ENCODE data around the gene OR5P2. TPM values are rescaled to one million over a fixed set of nuclear protein-coding genes. Genes with fewer than 3 reads are reported as not detected.

The OR5P2 gene
- total and polyA plus RNA-seq, 2 experiments from 2014 or later: 1.3 TPM; not detected in 1

- H3K36me3 Mint-ChIP-seq (ENCODE audit: low read depth): no peaks in the 10 kb centered on the region
- no peaks in the 10 kb centered on the region for H3K79me2 ChIP-seq (replicated peaks; ENCODE audit: insufficient read depth)
- no peak overlapping the region for H2AFZ ChIP-seq
- no peak overlapping the region for H3K27ac ChIP-seq (ENCODE audit: low read depth)
- DNase-seq (ENCODE audit: low spot score): no peak
- H3F3A ChIP-seq (replicated peaks; ENCODE audit: low read depth): no peaks in the 10 kb centered on the region
- H3K9me2 ChIP-seq (ENCODE audit: insufficient read depth): no peaks in the 10 kb centered on the region
- H3K27me3 Mint-ChIP-seq (ENCODE audit: insufficient read depth, low read depth, poor library complexity): no peaks in the 10 kb centered on the region
- H3K4me3 ChIP-seq: no peak overlapping the region
- no peaks in the 10 kb centered on the region for H3K27me3 ChIP-seq (ENCODE audit: insufficient read depth)
- H3K4me1 Mint-ChIP-seq: peaks cover 14% of the 10 kb centered on the region
- H3K4me1 ChIP-seq (ENCODE audit: insufficient read depth): no peaks in the 10 kb centered on the region
- H3K4me3 Mint-ChIP-seq: no peak overlapping the region
- ATAC-seq: no peak
- no peaks in the 10 kb centered on the region for H3K36me3 ChIP-seq (ENCODE audit: insufficient read depth)
- H3K27ac Mint-ChIP-seq: no peak overlapping the region
- no peaks in the 10 kb centered on the region for H4K20me1 ChIP-seq (replicated peaks; ENCODE audit: insufficient read depth)
- no peaks in the 10 kb centered on the region for H3K9me3 Mint-ChIP-seq
- TF ChIP-seq CREB1 (CRISPR knock-in tag; IDR thresholded peaks at IDR 0.05; ENCODE audit: low read depth) (no peak), NANOG (IDR thresholded peaks at IDR 0.05; ENCODE audit: borderline replicate concordance) (no peak), REST (IDR thresholded peaks at IDR 0.05; ENCODE audit: unreplicated experiment) (no peak), EZH2phosphoT487 (IDR thresholded peaks at IDR 0.05; ENCODE audit: unreplicated experiment) (no peak), STAT1 (IDR thresholded peaks at IDR 0.05; ENCODE audit: unreplicated experiment) (no peak), ZNF114 (CRISPR knock-in tag; IDR thresholded peaks at IDR 0.05) (no peak), POLR2AphosphoS5 (IDR thresholded peaks at IDR 0.05; ENCODE audit: low read depth) (no peak), ZNF331 (CRISPR knock-in tag; IDR thresholded peaks at IDR 0.05; ENCODE audit: low read depth) (no peak), JUNB (IDR thresholded peaks at IDR 0.05; ENCODE audit: unreplicated experiment) (no peak), EZH2 (IDR thresholded peaks at IDR 0.05; ENCODE audit: low read depth, unreplicated experiment) (no peak), ZNF462 (CRISPR knock-in tag; IDR thresholded peaks at IDR 0.05) (no peak)
- TF ChIP-seq, protein P1, sequence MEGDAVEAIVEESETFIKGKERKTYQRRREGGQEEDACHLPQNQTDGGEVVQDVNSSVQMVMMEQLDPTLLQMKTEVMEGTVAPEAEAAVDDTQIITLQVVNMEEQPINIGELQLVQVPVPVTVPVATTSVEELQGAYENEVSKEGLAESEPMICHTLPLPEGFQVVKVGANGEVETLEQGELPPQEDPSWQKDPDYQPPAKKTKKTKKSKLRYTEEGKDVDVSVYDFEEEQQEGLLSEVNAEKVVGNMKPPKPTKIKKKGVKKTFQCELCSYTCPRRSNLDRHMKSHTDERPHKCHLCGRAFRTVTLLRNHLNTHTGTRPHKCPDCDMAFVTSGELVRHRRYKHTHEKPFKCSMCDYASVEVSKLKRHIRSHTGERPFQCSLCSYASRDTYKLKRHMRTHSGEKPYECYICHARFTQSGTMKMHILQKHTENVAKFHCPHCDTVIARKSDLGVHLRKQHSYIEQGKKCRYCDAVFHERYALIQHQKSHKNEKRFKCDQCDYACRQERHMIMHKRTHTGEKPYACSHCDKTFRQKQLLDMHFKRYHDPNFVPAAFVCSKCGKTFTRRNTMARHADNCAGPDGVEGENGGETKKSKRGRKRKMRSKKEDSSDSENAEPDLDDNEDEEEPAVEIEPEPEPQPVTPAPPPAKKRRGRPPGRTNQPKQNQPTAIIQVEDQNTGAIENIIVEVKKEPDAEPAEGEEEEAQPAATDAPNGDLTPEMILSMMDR (conservative IDR thresholded peaks at IDR 0.05; ENCODE audit: low read depth in 2 of 2): no peak
- H3K4me2 ChIP-seq: no peak overlapping the region
Measured at GRCh38 chr11:7846003-7846402, 49.3 kb upstream of the OR5P2 start.

Measured in GM23338 (cell line).